K562 (cell line): ENCODE data around the gene CNDP1. TPM values are rescaled to one million over a fixed set of nuclear protein-coding genes. Genes with fewer than 3 reads are reported as not detected.

Experiments
- ATAC-seq: fragments of 200-7000 bp; cut with Tn5 transposase; 3 replicates; pipeline ENCODE4 v1.9.1; 2020; ENCODE audit warnings: moderate library complexity
- BruUV-seq: library from RNA; stranded (reverse); fragments of 400-500 nt; replicated peaks from 2 replicates; lab custom pipeline; 2021; lab: Mats Ljungman, UMichigan
- CTCF ChIA-PET: fragments of 300-600 bp; formaldehyde crosslinking; extraction: SDS; loops from one replicate; lab custom pipeline; 2021; ENCODE audit warnings: low intra/inter-chr PET ratio; lab: Yijun Ruan, JAX
- POLR2A ChIA-PET: fragments of 300-600, 350-650 bp; sonication (Branson Sonifier 250); formaldehyde crosslinking; extraction: SDS; loops from one replicate; lab custom pipeline; 2021; ENCODE audit warnings: antibody characterized with exemption, inconsistent platforms; lab: Yijun Ruan, JAX
- DNase-seq, 4 experiments: peaks; one replicate each; pipeline versions ENCODE4 v3.0.0 to v3.0.0-alpha.2; 2011 to 2018; ENCODE audit warnings: low spot score in 3 of 4, mixed read lengths in 3 of 4; ENCODE audit errors: extremely low read depth in 1 of 4
- FAIRE-seq: peaks from 2 replicates; lab custom pipeline; 2011; peaks lifted over from hg19 to GRCh38; lab: Jason Lieb, UNC
- H2AFZ ChIP-seq: 2 replicates; pipeline ENCODE4 v1.6.0; 2011; ENCODE audit warnings: low read depth, low read length, control low read depth, inconsistent platforms
- H3K27ac ChIP-seq: fragments of 200-600 bp; 3 replicates; pipeline ENCODE4 v1.8.0; 2011; ENCODE audit warnings: low read depth, mild to moderate bottlenecking, control low read depth, inconsistent platforms, low read length, moderate library complexity, mixed read lengths; ENCODE audit errors: extremely low read depth
- H3K27me3 ChIP-seq, 2 experiments: fragments of 300-600 bp in 1 of 2; 2 replicates in 1 of 2; 3 replicates in 1 of 2; pipeline versions ENCODE4 v1.6.0 to v1.8.0; 2011; ENCODE audit warnings: inconsistent platforms in 2 of 2, low read length in 2 of 2, mild to moderate bottlenecking in 1 of 2, mixed read lengths in 1 of 2, moderate library complexity in 1 of 2; ENCODE audit not compliant: control insufficient read depth in 2 of 2, insufficient read depth in 2 of 2
- H3K36me3 ChIP-seq: fragments of 300-600 bp; 3 replicates; pipeline ENCODE4 v1.8.0; 2011; ENCODE audit warnings: mild to moderate bottlenecking, low read length, inconsistent platforms; ENCODE audit not compliant: control insufficient read depth, insufficient read depth
- H3K4me1 ChIP-seq, 2 experiments: fragments of 200-600 bp in 1 of 2; replicated peaks in 1 of 2; 2 replicates in 1 of 2; 3 replicates in 1 of 2; pipeline versions ENCODE4 v1.5.1 to v1.8.0; 2011; ENCODE audit warnings: inconsistent platforms in 2 of 2, low read length in 2 of 2, mild to moderate bottlenecking in 1 of 2, mixed read lengths in 1 of 2, moderate library complexity in 1 of 2; ENCODE audit not compliant: control insufficient read depth in 2 of 2, insufficient read depth in 2 of 2
- H3K4me2 ChIP-seq: 2 replicates; pipeline ENCODE4 v1.6.1; 2011; ENCODE audit warnings: low read length, control low read depth, inconsistent platforms, mixed read lengths; ENCODE audit not compliant: insufficient read depth
- H3K4me3 ChIP-seq: fragments of 200-600 bp; sonication (generic), shearing (Covaris generic); 2 replicates; pipeline ENCODE4 v1.5.1; 2016; ENCODE audit warnings: control low read depth, inconsistent platforms
- H3K79me2 ChIP-seq: fragments of 200-600 bp; 3 replicates; pipeline ENCODE4 v1.8.0; 2011; ENCODE audit warnings: low read length, inconsistent platforms; ENCODE audit not compliant: control insufficient read depth, insufficient read depth
- H3K9ac ChIP-seq, 2 experiments: 2 replicates each; pipeline versions ENCODE4 v1.6.0 to v1.6.1; 2011; ENCODE audit warnings: low read depth in 2 of 2, low read length in 2 of 2, control low read depth in 1 of 2, inconsistent platforms in 1 of 2, mild to moderate bottlenecking in 1 of 2, mixed read lengths in 1 of 2; ENCODE audit not compliant: insufficient read depth in 1 of 2
- H3K9me1 ChIP-seq: one replicate; pipeline ENCODE4 v1.6.0; 2011; ENCODE audit warnings: inconsistent platforms, mild to moderate bottlenecking, low read length, moderate library complexity; ENCODE audit not compliant: control insufficient read depth, insufficient read depth
- H3K9me3 ChIP-seq: replicated peaks from 2 replicates; pipeline ENCODE4 v1.5.1; 2011; ENCODE audit warnings: low read depth, low read length, inconsistent platforms; ENCODE audit not compliant: control insufficient read depth, insufficient read depth
- H4K20me1 ChIP-seq: replicated peaks from 2 replicates; pipeline ENCODE4 v1.6.1; 2011; ENCODE audit warnings: low read length, inconsistent platforms, mixed read lengths; ENCODE audit not compliant: control insufficient read depth, insufficient read depth
- C11orf30 ChIP-seq: fragments of 450-650 bp; IDR thresholded peaks from 2 replicates; pipeline ENCODE4 v1.6.1; 2016; ENCODE audit warnings: low read depth, mild to moderate bottlenecking
- E2F4 ChIP-seq: sonication (generic); formaldehyde crosslinking; IDR thresholded peaks from 2 replicates; pipeline ENCODE4 v1.8.0; 2022; ENCODE audit warnings: mild to moderate bottlenecking, low read depth, missing genetic modification reagents
- ELK3 ChIP-seq: fragments of 450-650 bp; formaldehyde crosslinking; IDR thresholded peaks from 2 replicates; pipeline ENCODE4 v1.4.0; 2020; ENCODE audit warnings: mild to moderate bottlenecking
- FOXA1 ChIP-seq: fragments of 450-650 bp; IDR thresholded peaks from 2 replicates; pipeline ENCODE4 v1.6.1; 2016; ENCODE audit warnings: mild to moderate bottlenecking, borderline replicate concordance
- GTF2E2 ChIP-seq: fragments of 200-800 bp; sonication (Bioruptor generic); IDR thresholded peaks from 2 replicates; pipeline ENCODE4 v1.6.1; 2016; ENCODE audit warnings: missing genetic modification characterization, missing compliant biosample characterization
- ID3 ChIP-seq, 2 experiments: fragments of 250-450 bp in 1 of 2; fragments of 450-650 bp in 1 of 2; sonication (Bioruptor Pico) in 1 of 2; IDR thresholded peaks; 2 replicates each; pipeline versions ENCODE4 v1.6.1 to v1.8.0; 2016 to 2021; ENCODE audit warnings: mild to moderate bottlenecking in 2 of 2, moderate library complexity in 2 of 2, missing compliant biosample characterization in 1 of 2, missing genetic modification characterization in 1 of 2
- JUN ChIP-seq, 2 experiments: sonication (generic) in 1 of 2; formaldehyde crosslinking in 1 of 2; IDR thresholded peaks; 2 replicates each; pipeline versions ENCODE4 v1.6.1 to v1.8.0; 2012 to 2022; ENCODE audit warnings: borderline replicate concordance in 2 of 2, mild to moderate bottlenecking in 2 of 2, improper control_type of control experiment in 1 of 2, low read depth in 1 of 2, low read length in 1 of 2, missing genetic modification reagents in 1 of 2
- NFIX ChIP-seq: fragments of 250-450 bp; sonication (Bioruptor Pico); IDR thresholded peaks from 2 replicates; pipeline ENCODE4 v1.4.0; 2020; ENCODE audit warnings: low read depth, mild to moderate bottlenecking, moderate library complexity
- POLR2B ChIP-seq: fragments of 450-650 bp; IDR thresholded peaks from 2 replicates; pipeline ENCODE4 v1.6.1; 2018; ENCODE audit warnings: low read depth; ENCODE audit not compliant: partially characterized antibody
- SAP30 ChIP-seq: fragments of 200-600 bp; sonication (generic); IDR thresholded peaks from 2 replicates; pipeline ENCODE4 v1.6.1; 2012; ENCODE audit warnings: borderline replicate concordance, low read depth, mild to moderate bottlenecking, moderate library complexity, low read length, control low read depth, inconsistent platforms; ENCODE audit not compliant: insufficient read depth, poor library complexity, severe bottlenecking
- THRAP3 ChIP-seq: fragments of 450-650 bp; IDR thresholded peaks from 2 replicates; pipeline ENCODE4 v1.6.1; 2016; ENCODE audit warnings: mild to moderate bottlenecking, inconsistent platforms, borderline replicate concordance
- ZFP1 ChIP-seq: fragments of 450-650 bp; formaldehyde crosslinking; IDR thresholded peaks from 2 replicates; pipeline ENCODE4 v1.4.0; 2020; ENCODE audit warnings: mild to moderate bottlenecking, mixed read lengths
- ZNF134 ChIP-seq: fragments of 250-450 bp; sonication (Bioruptor Pico); conservative IDR thresholded peaks from 2 replicates; pipeline ENCODE4 v1.4.0; 2020
- WGBS: fragments of 100-300 bp; shearing (Covaris generic); methylation state at CpG from one replicate; pipeline ENCODE4 v1.1.6; 2016; ENCODE audit warnings: low coverage, mixed read lengths; ENCODE audit not compliant: insufficient coverage; ENCODE audit errors: missing lambda C conversion rate; 5-methylcytosine and 5-hydroxymethylcytosine counted together
- in situ Hi-C: fragments of 300-500 bp; cut with MboI; formaldehyde crosslinking; loops from 4 replicates; pipeline ENCODE4 v1.15.0; 2018; ENCODE audit warnings: inconsistent platforms, mixed read lengths
- intact Hi-C: fragments of 100-400 bp; cut with micrococcal nuclease; formaldehyde crosslinking; loops from 2 replicates; pipeline ENCODE4 v1.14.2; 2022
- polyA plus RNA-seq, 8 experiments: library from polyadenylated mRNA; depleted of rRNA in 4 of 8; stranded (reverse) in 5 of 8; unstranded in 3 of 8; fragments of >200 nt; fragmentation: Nextera tagmentation in 2 of 8; fragmentation: Illumina TruSeq in 1 of 8; extraction: Ambion mirVana in 2 of 8; extraction: Trizol in 1 of 8; gene quantifications; 2 replicates each; pipeline versions ENCODE4 v1.2.1 to v1.2.3, GENCODE V29; 2011 to 2014; ENCODE audit warnings: inconsistent platforms in 1 of 8, missing spikeins in 1 of 8
- total RNA-seq, 7 experiments: library from RNA; depleted of rRNA in 6 of 7; stranded (reverse); fragments of >200 nt in 6 of 7; fragmentation: Illumina TruSeq in 2 of 7; extraction: Trizol in 2 of 7; gene quantifications; 2 replicates each; pipeline versions ENCODE4 v1.2.1 to v1.2.3, GENCODE V29; 2011 to 2021; ENCODE audit warnings: low replicate concordance in 1 of 7

Gene CNDP1
- total and polyA plus RNA-seq, 9 of the 15 experiments (the other 6 are each of a cell fraction or from before 2014, with no cell fraction given): not detected

GRCh38 chr18:74546007-74546406 lies 11.7 kb downstream of the CNDP1 start:
- POLR2A ChIA-PET: interaction anchor here (0.6 kb wide), 1 partner anchor 40 kb away, joined by 3 read pairs; no protein-coding TSS in a partner anchor
- no peaks in the 10 kb centered on the region for H3K4me1 ChIP-seq
- H3K36me3 ChIP-seq: no peaks in the 10 kb centered on the region
- TF ChIP-seq ZNF134 (CRISPR knock-in tag) (no peak), ELK3 (CRISPR knock-in tag) (no peak), THRAP3 (no peak), C11orf30 (no peak), GTF2E2 (tag) (no peak), NFIX (CRISPR knock-in tag) (no peak), FOXA1 (no peak), JUN (IDR thresholded peaks at IDR 0.05; ENCODE audit: borderline replicate concordance, low read depth, low read length) (no peak), JUN (CRISPR knock-in tag; IDR thresholded peaks at IDR 0.05; ENCODE audit: borderline replicate concordance) (no peak), ID3 (CRISPR knock-in tag; IDR thresholded peaks at IDR 0.05) (no peak), ID3 (tag; IDR thresholded peaks at IDR 0.05) (no peak), E2F4 (no peak), SAP30 (no peak), ZFP1 (CRISPR knock-in tag) (no peak), POLR2B (no peak)
- no peaks in the 10 kb centered on the region for H3K79me2 ChIP-seq
- no peak overlapping the region for H2AFZ ChIP-seq
- no TSS peak for BruUV-seq
- WGBS: 3% methylated on average over 8 of the region's 11 CpGs
- H3K27me3 ChIP-seq: peaks cover 6 to 34% of the 10 kb centered on the region in 2 experiments; a peak in 4 of 5 replicates
- H3K9me3 ChIP-seq: no peaks in the 10 kb centered on the region
- H4K20me1 ChIP-seq: no peaks in the 10 kb centered on the region
- CTCF ChIA-PET: no interaction called here
- ATAC-seq (no peak), FAIRE-seq (no peak), DNase-seq (no peak)
- no peak overlapping the region for H3K9ac ChIP-seq
- no peak overlapping the region for H3K4me2 ChIP-seq
- H3K9me1 ChIP-seq: no peaks in the 10 kb centered on the region
- in situ Hi-C loops (no loop called here), intact Hi-C loops (no loop called here)
- no peak overlapping the region for H3K4me3 ChIP-seq
- no peak overlapping the region for H3K27ac ChIP-seq
